Measurements from ENCODE around the gene BACE1. TPM values are rescaled to one million over a fixed set of nuclear protein-coding genes. Genes with fewer than 3 reads are reported as not detected.

BACE1 gene
- total and polyA plus RNA-seq, 4 donors = 5.1 to 30.7 (median 13.2) TPM

GRCh38 chr11:117303646-117304315 is 12.3 kb downstream of the BACE1 start:
- Histone ChIP-seq H3K9ac (ENCODE audit: insufficient read depth in 1 of 2, low read length in 2 of 2) (no peak overlapping the region), H3K4me1 (ENCODE audit: control insufficient read depth in 5 of 5, insufficient read depth in 5 of 5, low read length in 5 of 5) (peaks cover 3 to 17% (median 6%) of the 10 kb centered on the region in 5 donors), H3K9me3 (ENCODE audit: control insufficient read depth in 4 of 4, insufficient read depth in 3 of 4, low read length in 3 of 4) (no peaks in the 10 kb centered on the region), H3K36me3 (ENCODE audit: control insufficient read depth in 4 of 4, insufficient read depth in 4 of 4, low read length in 4 of 4) (peaks cover 0 to 3% (median 0%) of the 10 kb centered on the region in 4 donors), H3K4me3 (no peak overlapping the region), H3K27ac (ENCODE audit: low read depth in 1 of 2, low read length in 1 of 2) (no peak overlapping the region), H3K27me3 (ENCODE audit: control insufficient read depth in 3 of 3, insufficient read depth in 3 of 3, low read length in 2 of 3) (no peaks in the 10 kb centered on the region)
- DNase-seq (no peak), ATAC-seq (ENCODE audit: insufficient read depth, low FRiP score) (no peak)
- TF ChIP-seq, protein P1, sequence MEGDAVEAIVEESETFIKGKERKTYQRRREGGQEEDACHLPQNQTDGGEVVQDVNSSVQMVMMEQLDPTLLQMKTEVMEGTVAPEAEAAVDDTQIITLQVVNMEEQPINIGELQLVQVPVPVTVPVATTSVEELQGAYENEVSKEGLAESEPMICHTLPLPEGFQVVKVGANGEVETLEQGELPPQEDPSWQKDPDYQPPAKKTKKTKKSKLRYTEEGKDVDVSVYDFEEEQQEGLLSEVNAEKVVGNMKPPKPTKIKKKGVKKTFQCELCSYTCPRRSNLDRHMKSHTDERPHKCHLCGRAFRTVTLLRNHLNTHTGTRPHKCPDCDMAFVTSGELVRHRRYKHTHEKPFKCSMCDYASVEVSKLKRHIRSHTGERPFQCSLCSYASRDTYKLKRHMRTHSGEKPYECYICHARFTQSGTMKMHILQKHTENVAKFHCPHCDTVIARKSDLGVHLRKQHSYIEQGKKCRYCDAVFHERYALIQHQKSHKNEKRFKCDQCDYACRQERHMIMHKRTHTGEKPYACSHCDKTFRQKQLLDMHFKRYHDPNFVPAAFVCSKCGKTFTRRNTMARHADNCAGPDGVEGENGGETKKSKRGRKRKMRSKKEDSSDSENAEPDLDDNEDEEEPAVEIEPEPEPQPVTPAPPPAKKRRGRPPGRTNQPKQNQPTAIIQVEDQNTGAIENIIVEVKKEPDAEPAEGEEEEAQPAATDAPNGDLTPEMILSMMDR (IDR thresholded peaks at IDR 0.05; ENCODE audit: control extremely low read depth, extremely low read depth) = no peak
- WGBS, 2 donors = 78 to 82% methylated on average over 5 of the region's 5 CpGs

- no peaks in the 10 kb centered on the region for H3K9me3 ChIP-seq (ENCODE audit: control insufficient read depth in 4 of 4, insufficient read depth in 3 of 4, low read length in 3 of 4)
- H3K9ac ChIP-seq (ENCODE audit: insufficient read depth in 1 of 2, low read length in 2 of 2) = no peak overlapping the region
- no peaks in the 10 kb centered on the region for H3K27me3 ChIP-seq (ENCODE audit: control insufficient read depth in 3 of 3, insufficient read depth in 3 of 3, low read length in 2 of 3)
- no peak overlapping the region for H3K4me3 ChIP-seq
- H3K36me3 ChIP-seq (ENCODE audit: control insufficient read depth in 4 of 4, insufficient read depth in 4 of 4, low read length in 4 of 4) = peaks cover 0 to 3% (median 0%) of the 10 kb centered on the region in 4 donors
- DNase-seq (no peak), ATAC-seq (ENCODE audit: insufficient read depth, low FRiP score) (no peak)
- H3K4me1 ChIP-seq (ENCODE audit: control insufficient read depth in 5 of 5, insufficient read depth in 5 of 5, low read length in 5 of 5) = peaks cover 3 to 17% (median 6%) of the 10 kb centered on the region in 5 donors
- H3K27ac ChIP-seq (ENCODE audit: low read depth in 1 of 2, low read length in 1 of 2) = no peak overlapping the region
- TF ChIP-seq, protein P1 (IDR thresholded peaks at IDR 0.05; ENCODE audit: control extremely low read depth, extremely low read depth) = no peak
- WGBS, 2 donors = 72 to 80% methylated on average over 4 of the region's 4 CpGs
These were observed 13.0 kb downstream of the BACE1 start for GRCh38 chr11:117303101-117303500.

- no peak overlapping the region for H3K9ac ChIP-seq (ENCODE audit: insufficient read depth in 1 of 2, low read length in 2 of 2)
- no peak for ATAC-seq (ENCODE audit: insufficient read depth, low FRiP score)
- TF ChIP-seq, protein P1 (IDR thresholded peaks at IDR 0.05; ENCODE audit: control extremely low read depth, extremely low read depth) = no peak
- DNase-seq = no peak
- H3K27ac ChIP-seq (ENCODE audit: low read depth in 1 of 2, low read length in 1 of 2) = no peak overlapping the region
- no peak overlapping the region for H3K4me3 ChIP-seq
- WGBS, 2 donors = 91 to 95% methylated on average over 7 of the region's 7 CpGs
- no peaks in the 10 kb centered on the region for H3K9me3 ChIP-seq (ENCODE audit: control insufficient read depth in 4 of 4, insufficient read depth in 3 of 4, low read length in 3 of 4)
- H3K4me1 ChIP-seq (ENCODE audit: control insufficient read depth in 5 of 5, insufficient read depth in 5 of 5, low read length in 5 of 5) = peaks cover 3 to 17% (median 6%) of the 10 kb centered on the region in 5 donors
- H3K27me3 ChIP-seq (ENCODE audit: control insufficient read depth in 3 of 3, insufficient read depth in 3 of 3, low read length in 2 of 3) = no peaks in the 10 kb centered on the region
- H3K36me3 ChIP-seq (ENCODE audit: control insufficient read depth in 4 of 4, insufficient read depth in 4 of 4, low read length in 4 of 4) = peaks cover 0 to 3% (median 0%) of the 10 kb centered on the region in 4 donors
These were observed 13.8 kb downstream of the BACE1 start for GRCh38 chr11:117302228-117302627.

Measured in lung (tissue), 12 donors.